HepG2 (cell line): ENCODE measurements around the gene NHERF2. TPM values are rescaled to one million over a fixed set of nuclear protein-coding genes. Genes with fewer than 3 reads are reported as not detected.
A peak's percentile ranks its signal among the peaks of the same experiment; 100 is the strongest.

Experiments
- CEBPG ChIP-seq: IDR thresholded peaks from 2 replicates; pipeline ENCODE4 v1.6.1; 2016
- CHD4 ChIP-seq: fragments of 200-600 bp; sonication (generic); IDR thresholded peaks from 2 replicates; pipeline ENCODE4 v1.7.0; 2017; ENCODE audit warnings: mild to moderate bottlenecking, low read length, borderline replicate concordance
- DRAP1 ChIP-seq: IDR thresholded peaks from 2 replicates; pipeline ENCODE4 v1.6.1; 2016; ENCODE audit warnings: missing genetic modification reagents, missing compliant biosample characterization
- ESRRA ChIP-seq: sonication (generic); formaldehyde crosslinking; IDR thresholded peaks from 2 replicates; pipeline ENCODE4 v1.5.1; 2020; ENCODE audit warnings: mild to moderate bottlenecking, low read depth, missing genetic modification reagents
- FOXA1 ChIP-seq, 2 experiments: fragments of 450-650 bp in 1 of 2; sonication (generic) in 1 of 2; formaldehyde crosslinking in 1 of 2; IDR thresholded peaks; 2 replicates each; pipeline versions ENCODE4 v1.4.0 to v1.6.1; 2016 to 2020; ENCODE audit warnings: missing genetic modification reagents in 1 of 2
- HMGXB4 ChIP-seq, 2 experiments: sonication (generic) in 1 of 2; formaldehyde crosslinking in 1 of 2; IDR thresholded peaks; 2 replicates each; pipeline versions ENCODE4 v1.4.0 to v1.6.1; 2018 to 2020; ENCODE audit warnings: missing genetic modification reagents in 2 of 2, borderline replicate concordance in 1 of 2, low read depth in 1 of 2, mild to moderate bottlenecking in 1 of 2, missing biosample characterization in 1 of 2
- HNRNPK ChIP-seq: fragments of 200-400 bp; formaldehyde crosslinking; IDR thresholded peaks from 2 replicates; pipeline ENCODE4 v1.6.1; 2018; ENCODE audit warnings: low read length, low read depth, moderate library complexity, mild to moderate bottlenecking; ENCODE audit not compliant: poor library complexity, severe bottlenecking
- HOXA7 ChIP-seq: sonication (generic); formaldehyde crosslinking; IDR thresholded peaks from 2 replicates; pipeline ENCODE4 v1.8.1; 2022; ENCODE audit warnings: mild to moderate bottlenecking, missing genetic modification reagents, moderate library complexity
- KDM5A ChIP-seq: fragments of 200-600 bp; sonication (generic); IDR thresholded peaks from 2 replicates; pipeline ENCODE4 v1.7.0; 2018; ENCODE audit warnings: antibody characterized with exemption, mild to moderate bottlenecking, low read length, borderline replicate concordance
- MATR3 ChIP-seq: sonication (generic); formaldehyde crosslinking; IDR thresholded peaks from 2 replicates; pipeline ENCODE4 v1.4.0; 2020; ENCODE audit warnings: missing genetic modification reagents
- MIXL1 ChIP-seq: IDR thresholded peaks from 2 replicates; pipeline ENCODE4 v1.6.1; 2016
- MTA1 ChIP-seq: sonication (generic); formaldehyde crosslinking; IDR thresholded peaks from 2 replicates; pipeline ENCODE4 v1.4.0; 2020; ENCODE audit warnings: missing genetic modification reagents, mild to moderate bottlenecking, borderline replicate concordance
- NFYB ChIP-seq: sonication (generic); formaldehyde crosslinking; IDR thresholded peaks from 2 replicates; pipeline ENCODE4 v1.4.0; 2020; ENCODE audit warnings: missing genetic modification reagents
- NR2F6 ChIP-seq, 2 experiments: IDR thresholded peaks; 2 replicates each; pipeline ENCODE4 v1.6.1; 2016; ENCODE audit warnings: antibody characterized with exemption in 1 of 2, mild to moderate bottlenecking in 1 of 2
- POLR2G ChIP-seq: fragments of 200-400 bp; formaldehyde crosslinking; IDR thresholded peaks from 2 replicates; pipeline ENCODE4 v1.6.1; 2018; ENCODE audit warnings: mild to moderate bottlenecking, low read depth, low read length, moderate library complexity
- RAD51 ChIP-seq: fragments of 450-650 bp; IDR thresholded peaks from 2 replicates; pipeline ENCODE4 v1.6.1; 2016; ENCODE audit warnings: borderline replicate concordance
- TFE3 ChIP-seq: IDR thresholded peaks from 2 replicates; pipeline ENCODE4 v1.6.1; 2016
- ZNF354B ChIP-seq: sonication (generic); formaldehyde crosslinking; IDR thresholded peaks from 2 replicates; pipeline ENCODE4 v1.8.0; 2022; ENCODE audit warnings: mild to moderate bottlenecking, missing genetic modification reagents
- ZNF510 ChIP-seq: sonication (generic); formaldehyde crosslinking; IDR thresholded peaks from 2 replicates; pipeline ENCODE4 v1.4.0; 2020; ENCODE audit warnings: low read depth, mild to moderate bottlenecking, missing genetic modification reagents
- ZNF580 ChIP-seq: IDR thresholded peaks from 2 replicates; pipeline ENCODE4 v1.6.1; 2016; ENCODE audit warnings: low read depth, borderline replicate concordance
- ZNF674 ChIP-seq: sonication (generic); formaldehyde crosslinking; IDR thresholded peaks from 2 replicates; pipeline ENCODE4 v1.5.0; 2020; ENCODE audit warnings: low read depth, mild to moderate bottlenecking, missing genetic modification reagents
- ZNF770 ChIP-seq: sonication (generic); formaldehyde crosslinking; IDR thresholded peaks from 2 replicates; pipeline ENCODE4 v1.5.0; 2020; ENCODE audit warnings: mild to moderate bottlenecking, missing genetic modification reagents
- polyA plus RNA-seq, 8 experiments: library from polyadenylated mRNA; depleted of rRNA in 3 of 8; stranded (reverse) in 7 of 8; unstranded in 1 of 8; fragments of >200 nt; fragmentation: Illumina TruSeq in 4 of 8; extraction: Trizol in 4 of 8; gene quantifications; 2 replicates each; pipeline versions ENCODE4 v1.2.1 to v1.2.3, GENCODE V29; 2011 to 2016; ENCODE audit warnings: low read depth in 4 of 8, missing spikeins in 1 of 8, mixed read lengths in 1 of 8; ENCODE audit not compliant: insufficient read depth in 1 of 8
- total RNA-seq, 5 experiments: library from RNA; depleted of rRNA; stranded (reverse); fragments of >200 nt; fragmentation: Illumina TruSeq; extraction: Trizol; gene quantifications; 2 replicates each; pipeline ENCODE4 v1.2.3, GENCODE V29; 2016; ENCODE audit warnings: low read depth in 1 of 5

Gene NHERF2
- total and polyA plus RNA-seq, 2 of the 13 experiments (the other 11 are each of a cell fraction or from before 2014, with no cell fraction given): 23.7 to 39.3 TPM

- 0 out of 4 replicates have a peak, but pooled peaks of 1 of the 2 experiments have one; percentile 3 for TF ChIP-seq HMGXB4 (CRISPR knock-in tag; IDR thresholded peaks at IDR 0.05; ENCODE audit: borderline replicate concordance in 1 of 2, low read depth in 1 of 2)
- TF ChIP-seq ZNF510: no peak
- TF ChIP-seq ESRRA (CRISPR knock-in tag): no peak
- no peak for TF ChIP-seq TFE3
- TF ChIP-seq POLR2G: peak; percentile 19; the same call in 1 of the 2 replicates
- no peak for TF ChIP-seq MATR3 (CRISPR knock-in tag)
- no peak for TF ChIP-seq ZNF354B (CRISPR knock-in tag)
- no peak for TF ChIP-seq CEBPG
- TF ChIP-seq ZNF580 (CRISPR knock-in tag): no peak
- no peak; the same call in 1 of the 2 replicates for TF ChIP-seq KDM5A
- no peak for TF ChIP-seq NFYB (CRISPR knock-in tag)
- no peak for TF ChIP-seq DRAP1 (CRISPR knock-in tag)
- no peak for TF ChIP-seq NR2F6 (IDR thresholded peaks at IDR 0.05)
- TF ChIP-seq NR2F6 (CRISPR knock-in tag; IDR thresholded peaks at IDR 0.05): 0 out of 2 replicates have a peak, but pooled peaks have one; percentile 14
- peak; percentile 89 for TF ChIP-seq ZNF770 (CRISPR knock-in tag)
- no peak for TF ChIP-seq ZNF674
- no peak for TF ChIP-seq HOXA7
- TF ChIP-seq CHD4: no peak
- TF ChIP-seq RAD51: no peak
- TF ChIP-seq FOXA1 (IDR thresholded peaks at IDR 0.05): no peak
- TF ChIP-seq FOXA1 (CRISPR knock-in tag; IDR thresholded peaks at IDR 0.05): no peak
- 0 out of 2 replicates have a peak, but pooled peaks have one; percentile 12 for TF ChIP-seq MIXL1
- TF ChIP-seq MTA1: peak; percentile 70; the same call in 1 of the 2 replicates
- peak; percentile 10 for TF ChIP-seq HNRNPK
Observed at GRCh38 chr16:1984347-1985225, 42.1 kb upstream of the NHERF2 start (continued).
